Lower leg skin (tissue), 4 donors: ENCODE data around the gene PLBD2. TPM values are rescaled to one million over a fixed set of nuclear protein-coding genes. Genes with fewer than 3 reads are reported as not detected.
A peak's percentile ranks its signal among the peaks of the same experiment; 100 is the strongest.

Source experiments
- DNase-seq, 2 donors: peaks; one replicate each; pipeline ENCODE4 v3.0.0-alpha.2; 2019; ENCODE audit warnings: low spot score in 2 of 2
- H3K4me3 ChIP-seq: fragments of 200-600 bp; sonication (generic); 2 replicates; pipeline ENCODE4 v1.5.1; 2017; ENCODE audit warnings: mild to moderate bottlenecking, low read depth; ENCODE audit not compliant: poor library complexity, severe bottlenecking
- POLR2A ChIP-seq, 2 donors: fragments of 450-650 bp; IDR thresholded peaks; one replicate each; pipeline ENCODE4 v1.6.1; 2016 to 2017; ENCODE audit warnings: antibody characterized with exemption in 2 of 2, mild to moderate bottlenecking in 1 of 2, moderate library complexity in 1 of 2
- WGBS, 2 donors: methylation state at CpG; one replicate each; pipeline ENCODE4 v1.1.5; 2018; 5-methylcytosine and 5-hydroxymethylcytosine counted together
- intact Hi-C: fragments of 100-400 bp; cut with DNase I; formaldehyde crosslinking; loops from one replicate; pipeline ENCODE4 v1.15.0; 2023; ENCODE audit warnings: low total_unique reads
- total RNA-seq, 4 donors: library from RNA; depleted of rRNA; stranded (reverse); fragments of >200 nt; gene quantifications; one replicate each; pipeline ENCODE4 v1.1.0, GENCODE V29; 2016
- TF ChIP-seq, protein P1 (sequence below), 3 donors: fragments of 450-650 bp; IDR thresholded peaks; one replicate each; pipeline ENCODE4 v1.5.1; 2016; ENCODE audit warnings: antibody characterized with exemption in 3 of 3, mild to moderate bottlenecking in 3 of 3, moderate library complexity in 2 of 3

Gene PLBD2
- total RNA-seq, 4 donors from 2014 or later: 18.9 to 41.2 (median 31.3) TPM

DNA sequence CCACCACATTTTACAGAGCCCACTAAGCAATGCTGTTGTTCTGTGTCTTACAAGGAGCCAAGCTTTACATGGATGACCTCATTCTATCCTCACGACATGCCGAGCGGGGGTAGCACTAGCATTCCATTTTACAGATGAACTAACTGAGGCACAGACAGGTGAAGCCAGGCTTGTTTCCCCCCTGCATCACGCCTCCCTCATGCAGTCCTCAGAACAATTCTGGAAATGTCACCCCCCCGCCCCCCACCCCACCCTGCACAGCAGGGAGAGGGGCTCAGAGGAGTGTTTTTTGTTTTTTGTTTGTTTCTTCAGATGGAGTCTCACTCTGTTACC, 25.0 kb upstream of the PLBD2 start:
- H3K4me3 ChIP-seq: no peak overlapping the region
- 81 to 84% methylated on average over 5 of the region's 5 CpGs for WGBS, 2 donors
- TF ChIP-seq POLR2A (IDR thresholded peaks at IDR 0.05): no peak
- TF ChIP-seq, protein P1, sequence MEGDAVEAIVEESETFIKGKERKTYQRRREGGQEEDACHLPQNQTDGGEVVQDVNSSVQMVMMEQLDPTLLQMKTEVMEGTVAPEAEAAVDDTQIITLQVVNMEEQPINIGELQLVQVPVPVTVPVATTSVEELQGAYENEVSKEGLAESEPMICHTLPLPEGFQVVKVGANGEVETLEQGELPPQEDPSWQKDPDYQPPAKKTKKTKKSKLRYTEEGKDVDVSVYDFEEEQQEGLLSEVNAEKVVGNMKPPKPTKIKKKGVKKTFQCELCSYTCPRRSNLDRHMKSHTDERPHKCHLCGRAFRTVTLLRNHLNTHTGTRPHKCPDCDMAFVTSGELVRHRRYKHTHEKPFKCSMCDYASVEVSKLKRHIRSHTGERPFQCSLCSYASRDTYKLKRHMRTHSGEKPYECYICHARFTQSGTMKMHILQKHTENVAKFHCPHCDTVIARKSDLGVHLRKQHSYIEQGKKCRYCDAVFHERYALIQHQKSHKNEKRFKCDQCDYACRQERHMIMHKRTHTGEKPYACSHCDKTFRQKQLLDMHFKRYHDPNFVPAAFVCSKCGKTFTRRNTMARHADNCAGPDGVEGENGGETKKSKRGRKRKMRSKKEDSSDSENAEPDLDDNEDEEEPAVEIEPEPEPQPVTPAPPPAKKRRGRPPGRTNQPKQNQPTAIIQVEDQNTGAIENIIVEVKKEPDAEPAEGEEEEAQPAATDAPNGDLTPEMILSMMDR (IDR thresholded peaks at IDR 0.05): no peak
- intact Hi-C loops: loop anchor here (10.0 kb wide), 1 partner anchor 139 kb away; no protein-coding TSS in a partner anchor
- no peak for DNase-seq

GRCh38 chr12:113333877-113334785, 24.3 kb upstream of the PLBD2 start:
- 18 to 25% methylated on average over 25 to 27 of the region's 27 CpGs for WGBS, 2 donors
- peak overlapping the region; percentile 66 for H3K4me3 ChIP-seq
- TF ChIP-seq, protein P1 (IDR thresholded peaks at IDR 0.05): no peak
- intact Hi-C loops: loop anchor here (10.0 kb wide), 1 partner anchor 139 kb away; no protein-coding TSS in a partner anchor
- DNase-seq: peak in 1 of 2 donors; percentile 31

GRCh38 chr12:113334786-113335539, 23.4 kb upstream of the PLBD2 start, which contains the start of gene SLC8B1:
Gene SLC8B1 (minus strand): TSS chr12:113335109. CDS start chr12:113332878, 2,231 bp downstream.
- WGBS, 2 donors: 1 to 2% methylated on average over 27 to 31 of the region's 62 CpGs
- TF ChIP-seq, protein P1 (IDR thresholded peaks at IDR 0.05): no peak
- TF ChIP-seq POLR2A (IDR thresholded peaks at IDR 0.05): peak in 1 of 2 donors; percentile 67
- peak within 1 kb of the TSS; percentile 66 for H3K4me3 ChIP-seq
- intact Hi-C loops: loop anchor here (5.0 to 10.0 kb wide), 2 partner anchors 140 to 1928 kb away; partner anchors contain the start of gene SH2B3
- DNase-seq: peak; percentile 81 to 98

GRCh38 chr12:113339540-113339939, 18.8 kb upstream of the PLBD2 start:
- intact Hi-C loops: loop anchor here (5.0 to 10.0 kb wide), 2 partner anchors 145 to 1932 kb away; partner anchors contain the start of gene SH2B3
- 98% methylated on average over 5 of the region's 5 CpGs for WGBS, 2 donors
- no peak overlapping the region for H3K4me3 ChIP-seq
- no peak for DNase-seq
- TF ChIP-seq POLR2A (IDR thresholded peaks at IDR 0.05): no peak
- TF ChIP-seq, protein P1 (IDR thresholded peaks at IDR 0.05): no peak

DNA sequence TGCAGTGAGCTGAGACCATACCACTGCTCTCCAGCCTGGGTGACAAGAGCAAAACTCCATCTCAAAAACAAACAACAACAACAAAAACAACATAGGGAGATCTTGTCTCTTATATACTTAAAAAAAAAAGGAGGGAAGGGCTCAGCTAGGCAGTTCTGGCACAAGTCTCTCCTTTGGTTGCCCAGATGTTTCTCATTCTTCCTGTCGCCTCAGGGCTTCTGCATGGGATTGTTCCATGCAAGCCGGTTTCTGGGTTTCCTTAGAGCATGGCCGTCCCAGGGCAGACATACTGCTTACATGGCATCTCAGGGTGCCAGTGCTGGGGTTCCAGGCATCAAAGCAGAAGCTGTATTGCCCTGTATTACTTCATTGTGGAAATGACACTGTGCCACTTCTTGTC, 18.3 kb upstream of the PLBD2 start:
- DNase-seq: no peak
- 34 to 56% methylated on average over 3 of the region's 3 CpGs for WGBS, 2 donors
- H3K4me3 ChIP-seq: no peak overlapping the region
- intact Hi-C loops: no loop called here
- TF ChIP-seq, protein P1 (IDR thresholded peaks at IDR 0.05): no peak
- no peak for TF ChIP-seq POLR2A (IDR thresholded peaks at IDR 0.05)
